H9 (cell line): ENCODE data around the gene CRHBP. TPM values are rescaled to one million over a fixed set of nuclear protein-coding genes. Genes with fewer than 3 reads are reported as not detected.

Source experiments
- DNase-seq: peaks from one replicate; pipeline ENCODE4 v3.0.0-alpha.2; 2017
- H2AFZ ChIP-seq: one replicate; pipeline ENCODE4 v1.6.1; 2013; ENCODE audit warnings: mild to moderate bottlenecking, low read length, control low read depth, moderate library complexity
- H2AK5ac ChIP-seq: 2 replicates; pipeline ENCODE4 v1.6.1; 2013; ENCODE audit warnings: low read length, control low read depth, mixed read lengths; ENCODE audit not compliant: insufficient read length
- H2BK120ac ChIP-seq: one replicate; pipeline ENCODE4 v1.6.1; 2013; ENCODE audit warnings: low read depth, mild to moderate bottlenecking, low read length, control low read depth, inconsistent platforms; ENCODE audit not compliant: poor library complexity, severe bottlenecking
- H2BK12ac ChIP-seq: 2 replicates; pipeline ENCODE4 v1.6.1; 2013; ENCODE audit warnings: low read length, control low read depth, mixed read lengths, low read depth; ENCODE audit not compliant: insufficient read length
- H2BK15ac ChIP-seq: 2 replicates; pipeline ENCODE4 v1.6.1; 2013; ENCODE audit warnings: low read depth, low read length, control low read depth
- H2BK20ac ChIP-seq: one replicate; pipeline ENCODE4 v1.6.1; 2013; ENCODE audit warnings: low read depth, mild to moderate bottlenecking, low read length, control low read depth, inconsistent platforms; ENCODE audit not compliant: poor library complexity, severe bottlenecking
- H2BK5ac ChIP-seq: 2 replicates; pipeline ENCODE4 v1.6.1; 2013; ENCODE audit warnings: low read length, control low read depth, mixed read lengths; ENCODE audit not compliant: insufficient read length
- H3K14ac ChIP-seq: 2 replicates; pipeline ENCODE4 v1.6.1; 2013; ENCODE audit warnings: low read length, control low read depth; ENCODE audit not compliant: insufficient read depth
- H3K18ac ChIP-seq: 2 replicates; pipeline ENCODE4 v1.6.1; 2013; ENCODE audit warnings: low read depth, mild to moderate bottlenecking, mixed read lengths, low read length, control low read depth; ENCODE audit not compliant: insufficient read length
- H3K23ac ChIP-seq: 2 replicates; pipeline ENCODE4 v1.6.1; 2013; ENCODE audit warnings: low read length, control low read depth, mixed read lengths, low read depth; ENCODE audit not compliant: insufficient read length
- H3K23me2 ChIP-seq: 2 replicates; pipeline ENCODE4 v1.6.1; 2013; ENCODE audit warnings: low read depth, mild to moderate bottlenecking, mixed read lengths, low read length, control low read depth; ENCODE audit not compliant: insufficient read length, poor library complexity, severe bottlenecking
- H3K27ac ChIP-seq: 2 replicates; pipeline ENCODE4 v1.5.1; 2013; ENCODE audit warnings: low read length, control low read depth, mixed read lengths, low read depth; ENCODE audit not compliant: insufficient read length
- H3K27me3 ChIP-seq: 2 replicates; pipeline ENCODE4 v1.6.1; 2013; ENCODE audit warnings: low read length, control low read depth, inconsistent platforms; ENCODE audit not compliant: insufficient read depth
- H3K4ac ChIP-seq: 2 replicates; pipeline ENCODE4 v1.6.1; 2013; ENCODE audit warnings: low read depth, mild to moderate bottlenecking, control low read depth, inconsistent platforms, low read length, moderate library complexity
- H3K4me1 ChIP-seq: 2 replicates; pipeline ENCODE4 v1.6.1; 2013; ENCODE audit warnings: low read length, control low read depth, inconsistent platforms; ENCODE audit not compliant: insufficient read depth
- H3K4me2 ChIP-seq: 2 replicates; pipeline ENCODE4 v1.6.1; 2013; ENCODE audit warnings: low read length, control low read depth, mixed read lengths; ENCODE audit not compliant: insufficient read length, insufficient read depth
- H3K56ac ChIP-seq: 2 replicates; pipeline ENCODE4 v1.6.1; 2013; ENCODE audit warnings: low read depth, mild to moderate bottlenecking, mixed read lengths, low read length, control low read depth; ENCODE audit not compliant: insufficient read length
- H3K79me1 ChIP-seq: 2 replicates; pipeline ENCODE4 v1.6.1; 2013; ENCODE audit warnings: low read depth, mild to moderate bottlenecking, moderate library complexity, low read length, control low read depth, inconsistent platforms; ENCODE audit not compliant: insufficient read depth, poor library complexity, severe bottlenecking
- H3K79me2 ChIP-seq: 2 replicates; pipeline ENCODE4 v1.6.1; 2013; ENCODE audit warnings: low read length, control low read depth, inconsistent platforms; ENCODE audit not compliant: insufficient read depth
- H3K9ac ChIP-seq: 2 replicates; pipeline ENCODE4 v1.6.1; 2013; ENCODE audit warnings: low read length, control low read depth, mixed read lengths; ENCODE audit not compliant: insufficient read length; ENCODE audit errors: extremely low read depth
- H3K9me3 ChIP-seq: one replicate; pipeline ENCODE4 v1.6.1; 2013; ENCODE audit warnings: low read depth, low read length, inconsistent platforms; ENCODE audit not compliant: control insufficient read depth
- H3T11ph ChIP-seq: one replicate; pipeline ENCODE4 v1.6.1; 2013; ENCODE audit warnings: mild to moderate bottlenecking, low read length, control low read depth, inconsistent platforms
- H4K20me1 ChIP-seq: one replicate; pipeline ENCODE4 v1.6.1; 2013; ENCODE audit not compliant: control insufficient read depth, insufficient read length, insufficient read depth
- H4K5ac ChIP-seq: 2 replicates; pipeline ENCODE4 v1.6.1; 2013; ENCODE audit warnings: low read depth, mild to moderate bottlenecking, mixed read lengths, low read length, control low read depth; ENCODE audit not compliant: insufficient read length
- H4K8ac ChIP-seq: replicated peaks from 2 replicates; pipeline ENCODE4 v1.6.1; 2013; ENCODE audit warnings: low read length, control low read depth, mixed read lengths, low read depth; ENCODE audit not compliant: insufficient read length
- H4K91ac ChIP-seq: 2 replicates; pipeline ENCODE4 v1.6.1; 2013; ENCODE audit warnings: low read depth, mild to moderate bottlenecking, moderate library complexity, mixed read lengths, low read length, control low read depth; ENCODE audit not compliant: insufficient read length
- H3K27ac Mint-ChIP-seq, 3 experiments: 2 replicates in 2 of 3; 3 replicates in 1 of 3; pipeline ENCODE4 v1.8.0; 2020 to 2021; ENCODE audit warnings: mixed read lengths in 3 of 3, mild to moderate bottlenecking in 1 of 3, moderate library complexity in 1 of 3
- H3K27me3 Mint-ChIP-seq: 2 replicates; pipeline ENCODE4 v1.8.0; 2021; ENCODE audit warnings: low read depth, mild to moderate bottlenecking, moderate library complexity, mixed read lengths
- H3K36me3 Mint-ChIP-seq, 3 experiments: 2 replicates in 2 of 3; 3 replicates in 1 of 3; pipeline ENCODE4 v1.8.0; 2020 to 2021; ENCODE audit warnings: low read depth in 3 of 3, mixed read lengths in 3 of 3; ENCODE audit not compliant: insufficient read depth in 1 of 3
- H3K4me1 Mint-ChIP-seq, 2 experiments: 2 replicates each; pipeline ENCODE4 v1.8.0; 2020; ENCODE audit warnings: mixed read lengths in 2 of 2
- H3K4me3 Mint-ChIP-seq, 2 experiments: 2 replicates in 1 of 2; 3 replicates in 1 of 2; pipeline ENCODE4 v1.8.0; 2020 to 2021; ENCODE audit warnings: mild to moderate bottlenecking in 2 of 2, mixed read lengths in 2 of 2, moderate library complexity in 1 of 2
- H3K9me3 Mint-ChIP-seq, 2 experiments: 2 replicates in 1 of 2; 3 replicates in 1 of 2; pipeline ENCODE4 v1.8.0; 2020; ENCODE audit warnings: mild to moderate bottlenecking in 2 of 2, mixed read lengths in 2 of 2, moderate library complexity in 1 of 2
- WGBS: extraction: QIAGEN DNeasy Blood & Tissue Kit; methylation state at CpG from one replicate; pipeline ENCODE4 v1.1.7; 2013; ENCODE audit warnings: missing lambda C conversion rate, low lambda C conversion rate, mixed read lengths; ENCODE audit not compliant: insufficient read length; ENCODE audit errors: extremely low coverage; 5-methylcytosine and 5-hydroxymethylcytosine counted together
- total RNA-seq: library from RNA; stranded (reverse); gene quantifications from 2 replicates; pipeline ENCODE4 v1.2.1, GENCODE V29; 2021
- TF ChIP-seq, protein P1 (sequence below): fragments of 200-600 bp; sonication (generic); conservative IDR thresholded peaks from 3 replicates; pipeline ENCODE4 v1.8.0; 2021; ENCODE audit warnings: antibody characterized with exemption, mild to moderate bottlenecking

Gene CRHBP
- total RNA-seq, 1 experiment from 2014 or later: not detected

- Histone ChIP-seq H3T11ph (no peak overlapping the region), H3K27me3 (no peaks in the 10 kb centered on the region; the same call in 1 of the 2 replicates), H2BK120ac (no peak overlapping the region), H3K56ac (no peak overlapping the region), H4K20me1 (no peaks in the 10 kb centered on the region), H3K9ac (no peak overlapping the region), H3K23me2 (no peaks in the 10 kb centered on the region), H2BK20ac (no peak overlapping the region), H3K9me3 (no peaks in the 10 kb centered on the region), H3K14ac (no peak overlapping the region), H3K4me2 (no peak overlapping the region), H2BK12ac (no peak overlapping the region), H3K79me1 (no peaks in the 10 kb centered on the region), H2AK5ac (no peak overlapping the region), H3K23ac (no peak overlapping the region), H4K8ac (no peak overlapping the region), H2BK5ac (no peak overlapping the region), H4K91ac (no peak overlapping the region), H2AFZ (no peak overlapping the region), H3K18ac (no peak overlapping the region), H4K5ac (no peak overlapping the region), H3K4me1 (no peaks in the 10 kb centered on the region), H3K27ac (no peak overlapping the region), H3K4ac (no peak overlapping the region), H2BK15ac (no peak overlapping the region), H3K79me2 (no peaks in the 10 kb centered on the region)
- H3K36me3 Mint-ChIP-seq: no peaks in the 10 kb centered on the region; a peak in 1 of 7 replicates
- TF ChIP-seq, protein P1, sequence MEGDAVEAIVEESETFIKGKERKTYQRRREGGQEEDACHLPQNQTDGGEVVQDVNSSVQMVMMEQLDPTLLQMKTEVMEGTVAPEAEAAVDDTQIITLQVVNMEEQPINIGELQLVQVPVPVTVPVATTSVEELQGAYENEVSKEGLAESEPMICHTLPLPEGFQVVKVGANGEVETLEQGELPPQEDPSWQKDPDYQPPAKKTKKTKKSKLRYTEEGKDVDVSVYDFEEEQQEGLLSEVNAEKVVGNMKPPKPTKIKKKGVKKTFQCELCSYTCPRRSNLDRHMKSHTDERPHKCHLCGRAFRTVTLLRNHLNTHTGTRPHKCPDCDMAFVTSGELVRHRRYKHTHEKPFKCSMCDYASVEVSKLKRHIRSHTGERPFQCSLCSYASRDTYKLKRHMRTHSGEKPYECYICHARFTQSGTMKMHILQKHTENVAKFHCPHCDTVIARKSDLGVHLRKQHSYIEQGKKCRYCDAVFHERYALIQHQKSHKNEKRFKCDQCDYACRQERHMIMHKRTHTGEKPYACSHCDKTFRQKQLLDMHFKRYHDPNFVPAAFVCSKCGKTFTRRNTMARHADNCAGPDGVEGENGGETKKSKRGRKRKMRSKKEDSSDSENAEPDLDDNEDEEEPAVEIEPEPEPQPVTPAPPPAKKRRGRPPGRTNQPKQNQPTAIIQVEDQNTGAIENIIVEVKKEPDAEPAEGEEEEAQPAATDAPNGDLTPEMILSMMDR: no peak
- H3K27ac Mint-ChIP-seq: no peak overlapping the region
- WGBS: no CpG with 5 or more reads among the region's 2 CpGs
- H3K4me3 Mint-ChIP-seq: no peak overlapping the region
- 0 out of 4 replicates have a peak, but pooled peaks cover 0 to 3% of the 10 kb centered on the region in 2 experiments for H3K4me1 Mint-ChIP-seq
- peaks cover 11% of the 10 kb centered on the region for H3K27me3 Mint-ChIP-seq
- no peaks in the 10 kb centered on the region for H3K9me3 Mint-ChIP-seq
- DNase-seq: no peak
These were observed 6.8 kb upstream of the CRHBP start for GRCh38 chr5:76946090-76946489.
